K562 (cell line): ENCODE data around the gene GMIP. TPM values are rescaled to one million over a fixed set of nuclear protein-coding genes. Genes with fewer than 3 reads are reported as not detected.

ENCODE experiments used
- ATAC-seq: fragments of 200-7000 bp; cut with Tn5 transposase; 3 replicates; pipeline ENCODE4 v1.9.1; 2020; ENCODE audit warnings: moderate library complexity
- BruUV-seq: library from RNA; stranded (reverse); fragments of 400-500 nt; replicated peaks from 2 replicates; lab custom pipeline; 2021; lab: Mats Ljungman, UMichigan
- CTCF ChIA-PET: fragments of 300-600 bp; formaldehyde crosslinking; extraction: SDS; loops from one replicate; lab custom pipeline; 2021; ENCODE audit warnings: low intra/inter-chr PET ratio; lab: Yijun Ruan, JAX
- POLR2A ChIA-PET: fragments of 300-600, 350-650 bp; sonication (Branson Sonifier 250); formaldehyde crosslinking; extraction: SDS; loops from one replicate; lab custom pipeline; 2021; ENCODE audit warnings: antibody characterized with exemption, inconsistent platforms; lab: Yijun Ruan, JAX
- DNase-seq, 4 experiments: peaks; one replicate each; pipeline versions ENCODE4 v3.0.0 to v3.0.0-alpha.2; 2011 to 2018; ENCODE audit warnings: low spot score in 3 of 4, mixed read lengths in 3 of 4; ENCODE audit errors: extremely low read depth in 1 of 4
- FAIRE-seq: peaks from 2 replicates; lab custom pipeline; 2011; peaks lifted over from hg19 to GRCh38; lab: Jason Lieb, UNC
- H2AFZ ChIP-seq: 2 replicates; pipeline ENCODE4 v1.6.0; 2011; ENCODE audit warnings: low read depth, low read length, control low read depth, inconsistent platforms
- H3K27ac ChIP-seq: fragments of 200-600 bp; 3 replicates; pipeline ENCODE4 v1.8.0; 2011; ENCODE audit warnings: low read depth, mild to moderate bottlenecking, control low read depth, inconsistent platforms, low read length, moderate library complexity, mixed read lengths; ENCODE audit errors: extremely low read depth
- H3K27me3 ChIP-seq, 2 experiments: fragments of 300-600 bp in 1 of 2; 2 replicates in 1 of 2; 3 replicates in 1 of 2; pipeline versions ENCODE4 v1.6.0 to v1.8.0; 2011; ENCODE audit warnings: inconsistent platforms in 2 of 2, low read length in 2 of 2, mild to moderate bottlenecking in 1 of 2, mixed read lengths in 1 of 2, moderate library complexity in 1 of 2; ENCODE audit not compliant: control insufficient read depth in 2 of 2, insufficient read depth in 2 of 2
- H3K36me3 ChIP-seq: fragments of 300-600 bp; 3 replicates; pipeline ENCODE4 v1.8.0; 2011; ENCODE audit warnings: mild to moderate bottlenecking, low read length, inconsistent platforms; ENCODE audit not compliant: control insufficient read depth, insufficient read depth
- H3K4me1 ChIP-seq, 2 experiments: fragments of 200-600 bp in 1 of 2; replicated peaks in 1 of 2; 2 replicates in 1 of 2; 3 replicates in 1 of 2; pipeline versions ENCODE4 v1.5.1 to v1.8.0; 2011; ENCODE audit warnings: inconsistent platforms in 2 of 2, low read length in 2 of 2, mild to moderate bottlenecking in 1 of 2, mixed read lengths in 1 of 2, moderate library complexity in 1 of 2; ENCODE audit not compliant: control insufficient read depth in 2 of 2, insufficient read depth in 2 of 2
- H3K4me2 ChIP-seq: 2 replicates; pipeline ENCODE4 v1.6.1; 2011; ENCODE audit warnings: low read length, control low read depth, inconsistent platforms, mixed read lengths; ENCODE audit not compliant: insufficient read depth
- H3K4me3 ChIP-seq: fragments of 200-600 bp; sonication (generic), shearing (Covaris generic); 2 replicates; pipeline ENCODE4 v1.5.1; 2016; ENCODE audit warnings: control low read depth, inconsistent platforms
- H3K79me2 ChIP-seq: fragments of 200-600 bp; 3 replicates; pipeline ENCODE4 v1.8.0; 2011; ENCODE audit warnings: low read length, inconsistent platforms; ENCODE audit not compliant: control insufficient read depth, insufficient read depth
- H3K9ac ChIP-seq, 2 experiments: 2 replicates each; pipeline versions ENCODE4 v1.6.0 to v1.6.1; 2011; ENCODE audit warnings: low read depth in 2 of 2, low read length in 2 of 2, control low read depth in 1 of 2, inconsistent platforms in 1 of 2, mild to moderate bottlenecking in 1 of 2, mixed read lengths in 1 of 2; ENCODE audit not compliant: insufficient read depth in 1 of 2
- H3K9me1 ChIP-seq: one replicate; pipeline ENCODE4 v1.6.0; 2011; ENCODE audit warnings: inconsistent platforms, mild to moderate bottlenecking, low read length, moderate library complexity; ENCODE audit not compliant: control insufficient read depth, insufficient read depth
- H3K9me3 ChIP-seq: replicated peaks from 2 replicates; pipeline ENCODE4 v1.5.1; 2011; ENCODE audit warnings: low read depth, low read length, inconsistent platforms; ENCODE audit not compliant: control insufficient read depth, insufficient read depth
- H4K20me1 ChIP-seq: replicated peaks from 2 replicates; pipeline ENCODE4 v1.6.1; 2011; ENCODE audit warnings: low read length, inconsistent platforms, mixed read lengths; ENCODE audit not compliant: control insufficient read depth, insufficient read depth
- ATF1 ChIP-seq, 2 experiments: fragments of 450-650 bp in 1 of 2; IDR thresholded peaks; 2 replicates each; pipeline ENCODE4 v1.6.1; 2016; ENCODE audit warnings: missing compliant biosample characterization in 1 of 2, missing genetic modification characterization in 1 of 2
- CCNT2 ChIP-seq: IDR thresholded peaks from 2 replicates; pipeline ENCODE4 v1.6.1; 2011; ENCODE audit warnings: borderline replicate concordance, low read depth, mild to moderate bottlenecking, moderate library complexity, mixed read lengths, low read length; ENCODE audit not compliant: insufficient read length; ENCODE audit errors: extremely low read depth
- CHD1 ChIP-seq: fragments of 200-600 bp; sonication (generic); IDR thresholded peaks from one replicate; pipeline ENCODE4 v1.6.1; 2012; ENCODE audit warnings: mild to moderate bottlenecking, moderate library complexity, low read length, inconsistent platforms
- CREM ChIP-seq: IDR thresholded peaks from 2 replicates; pipeline ENCODE4 v1.6.1; 2014; ENCODE audit warnings: antibody characterized with exemption, low read depth
- FOS ChIP-seq: IDR thresholded peaks from 3 replicates; pipeline ENCODE4 v1.6.1; 2011; ENCODE audit not compliant: insufficient read length; ENCODE audit errors: extremely low read depth
- HNRNPL ChIP-seq: fragments of 200-400 bp; formaldehyde crosslinking; IDR thresholded peaks from 2 replicates; pipeline ENCODE4 v1.6.1; 2017; ENCODE audit warnings: low read depth, mild to moderate bottlenecking, low read length
- PHF8 ChIP-seq: fragments of 200-600 bp; sonication (generic); IDR thresholded peaks from 2 replicates; pipeline ENCODE4 v1.6.1; 2012; ENCODE audit warnings: mixed run types, mild to moderate bottlenecking, inconsistent platforms, low read length, moderate library complexity, borderline replicate concordance
- RB1 ChIP-seq: fragments of 450-650 bp; IDR thresholded peaks from 2 replicates; pipeline ENCODE4 v1.6.1; 2017; ENCODE audit warnings: low read depth, mild to moderate bottlenecking
- RCOR1 ChIP-seq, 2 experiments: IDR thresholded peaks; 2 replicates each; pipeline ENCODE4 v1.6.1; 2012; ENCODE audit warnings: low read depth in 2 of 2, low read length in 2 of 2, borderline replicate concordance in 1 of 2, improper control_type of control experiment in 1 of 2
- SP1 ChIP-seq: sonication (generic); formaldehyde crosslinking; IDR thresholded peaks from 2 replicates; pipeline ENCODE4 v1.8.1; 2022; ENCODE audit warnings: mild to moderate bottlenecking, missing genetic modification reagents
- STAT5B ChIP-seq: fragments of 250-450 bp; sonication (Bioruptor Pico); IDR thresholded peaks from 2 replicates; pipeline ENCODE4 v1.8.0; 2021; ENCODE audit warnings: mild to moderate bottlenecking, inconsistent platforms
- ZBTB17 ChIP-seq: fragments of 450-650 bp; formaldehyde crosslinking; IDR thresholded peaks from 2 replicates; pipeline ENCODE4 v1.4.0; 2020; ENCODE audit warnings: mild to moderate bottlenecking
- ZBTB7A ChIP-seq: IDR thresholded peaks from 2 replicates; pipeline ENCODE4 v1.6.1; 2011; ENCODE audit warnings: low read depth, mild to moderate bottlenecking, low read length, moderate library complexity, borderline replicate concordance; ENCODE audit not compliant: control insufficient read depth
- ZNF140 ChIP-seq: fragments of 250-450 bp; sonication (Bioruptor Pico); IDR thresholded peaks from 2 replicates; pipeline ENCODE4 v1.8.0; 2021; ENCODE audit warnings: moderate library complexity, mild to moderate bottlenecking, inconsistent platforms
- ZNF444 ChIP-seq: fragments of 250-450 bp; sonication (Bioruptor Pico); IDR thresholded peaks from 2 replicates; pipeline ENCODE4 v1.4.0; 2020; ENCODE audit warnings: mild to moderate bottlenecking, moderate library complexity
- ZNF586 ChIP-seq: fragments of 450-650 bp; formaldehyde crosslinking; conservative IDR thresholded peaks from 2 replicates; pipeline ENCODE4 v1.4.0; 2020; ENCODE audit warnings: mild to moderate bottlenecking, moderate library complexity
- ZNF668 ChIP-seq: fragments of 250-450 bp; sonication (Bioruptor Pico); IDR thresholded peaks from 2 replicates; pipeline ENCODE4 v1.8.0; 2022; ENCODE audit warnings: mild to moderate bottlenecking, inconsistent platforms
- WGBS: fragments of 100-300 bp; shearing (Covaris generic); methylation state at CpG from one replicate; pipeline ENCODE4 v1.1.6; 2016; ENCODE audit warnings: low coverage, mixed read lengths; ENCODE audit not compliant: insufficient coverage; ENCODE audit errors: missing lambda C conversion rate; 5-methylcytosine and 5-hydroxymethylcytosine counted together
- in situ Hi-C: fragments of 300-500 bp; cut with MboI; formaldehyde crosslinking; loops from 4 replicates; pipeline ENCODE4 v1.15.0; 2018; ENCODE audit warnings: inconsistent platforms, mixed read lengths
- intact Hi-C: fragments of 100-400 bp; cut with micrococcal nuclease; formaldehyde crosslinking; loops from 2 replicates; pipeline ENCODE4 v1.14.2; 2022
- polyA plus RNA-seq, 8 experiments: library from polyadenylated mRNA; depleted of rRNA in 4 of 8; stranded (reverse) in 5 of 8; unstranded in 3 of 8; fragments of >200 nt; fragmentation: Nextera tagmentation in 2 of 8; fragmentation: Illumina TruSeq in 1 of 8; extraction: Ambion mirVana in 2 of 8; extraction: Trizol in 1 of 8; gene quantifications; 2 replicates each; pipeline versions ENCODE4 v1.2.1 to v1.2.3, GENCODE V29; 2011 to 2014; ENCODE audit warnings: inconsistent platforms in 1 of 8, missing spikeins in 1 of 8
- total RNA-seq, 7 experiments: library from RNA; depleted of rRNA in 6 of 7; stranded (reverse); fragments of >200 nt in 6 of 7; fragmentation: Illumina TruSeq in 2 of 7; extraction: Trizol in 2 of 7; gene quantifications; 2 replicates each; pipeline versions ENCODE4 v1.2.1 to v1.2.3, GENCODE V29; 2011 to 2021; ENCODE audit warnings: low replicate concordance in 1 of 7
- TF ChIP-seq, protein P1 (sequence below): fragments of 250-450 bp; sonication (Bioruptor Pico); IDR thresholded peaks from 2 replicates; pipeline ENCODE4 v1.8.0; 2022; ENCODE audit warnings: inconsistent platforms

Gene GMIP
- total and polyA plus RNA-seq, 9 of the 15 experiments (the other 6 are each of a cell fraction or from before 2014, with no cell fraction given) = 0.14 to 15.8 (median 3.2) TPM

DNA sequence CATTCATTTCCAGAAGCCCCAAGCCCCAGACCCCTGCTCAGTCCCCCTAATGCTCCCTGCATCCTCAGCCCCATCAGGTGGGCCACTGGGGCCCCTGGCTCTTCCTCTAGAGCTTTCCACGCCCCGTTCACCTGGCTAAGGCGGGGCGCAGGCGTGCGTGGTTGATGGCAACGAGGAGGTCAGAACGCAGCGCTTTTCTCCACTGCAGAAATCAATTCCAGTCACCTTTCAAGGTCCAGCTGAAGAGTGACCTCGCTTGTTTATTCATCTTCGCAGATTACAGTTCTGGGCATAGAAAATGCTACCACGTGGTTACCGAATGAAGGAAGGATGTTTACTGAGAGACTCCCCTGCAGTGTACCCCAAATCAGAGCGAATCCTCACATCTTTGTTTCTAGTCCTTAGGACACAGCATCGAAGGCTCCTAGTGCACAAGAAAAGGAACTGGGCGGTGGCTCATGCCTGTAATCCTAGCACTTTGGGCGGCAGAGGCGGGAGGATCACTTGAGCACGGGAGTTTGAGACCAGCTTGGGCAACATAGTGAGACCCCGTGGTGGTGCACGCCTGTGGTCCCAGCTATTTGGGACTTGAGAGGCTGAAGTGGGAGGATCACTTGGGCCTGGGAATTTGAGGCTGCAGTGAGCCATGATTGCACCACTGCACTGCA lies 24.1 kb downstream of the GMIP start (continued):
- TF ChIP-seq ATF1 (CRISPR knock-in tag; IDR thresholded peaks at IDR 0.05) (no peak), ATF1 (tag; IDR thresholded peaks at IDR 0.05) (no peak)

DNA sequence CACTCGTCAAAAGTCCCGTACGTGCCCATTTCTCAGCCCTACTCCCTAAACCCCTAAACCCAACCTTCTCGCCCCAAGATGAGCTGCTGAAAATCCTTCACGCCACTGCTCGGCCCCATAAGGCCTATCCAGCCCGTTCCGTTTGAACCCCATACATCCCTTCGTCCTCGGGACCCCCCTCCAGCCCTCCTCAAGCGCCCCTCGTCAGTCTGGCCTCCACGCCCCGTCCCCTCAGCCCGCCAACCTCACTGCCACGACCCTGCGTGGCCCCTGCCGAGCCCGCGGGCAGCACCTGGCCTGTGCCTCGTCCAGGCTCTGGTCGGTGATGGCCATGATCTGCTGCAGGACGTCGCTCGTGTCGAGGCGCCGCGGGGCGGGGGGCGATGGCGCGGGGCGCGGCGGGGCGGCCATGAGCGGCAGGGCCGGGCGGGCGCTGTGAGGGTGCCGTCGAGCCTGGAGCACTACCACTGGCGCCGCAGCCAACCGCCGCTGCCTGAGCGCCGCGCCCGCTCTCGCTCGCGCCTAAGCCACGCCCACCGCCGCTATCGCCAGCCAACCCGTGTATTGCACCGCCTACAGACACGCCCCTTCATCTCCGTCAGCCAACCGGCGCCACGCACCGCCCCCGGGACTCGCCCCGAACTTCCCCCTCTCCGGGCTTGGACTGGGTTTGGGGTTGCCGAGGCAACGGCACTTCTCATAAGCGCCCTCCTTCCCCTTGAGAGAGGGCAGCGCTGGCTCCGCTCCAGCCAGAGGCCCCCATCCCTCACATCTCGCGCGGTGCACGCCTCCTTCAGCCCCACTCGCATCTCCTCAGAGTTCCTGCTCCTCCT lies 25.0 kb downstream of the GMIP start, which contains the start of gene PBX4:
TSS of gene PBX4 (minus strand) at position 469 of the 833 bp plus-strand sequence. CDS start at position 411, 58 bp downstream.
- BruUV-seq = TSS peak; percentile 51
- H3K9me3 ChIP-seq = no peaks in the 10 kb centered on the region
- FAIRE-seq (peak; percentile 91), DNase-seq (peak; percentile 96 to 99 (median 98)), ATAC-seq (peak; percentile 99)
- H3K9ac ChIP-seq = peak within 1 kb of the TSS; percentile 39 to 85; a peak in 3 of 4 replicates
- WGBS = 10% methylated on average over 61 of the region's 80 CpGs
- H3K4me3 ChIP-seq = peak within 1 kb of the TSS; percentile 45
- no peaks in the 10 kb centered on the region for H4K20me1 ChIP-seq
- ChIA-PET CTCF (no interaction called here), POLR2A (interaction anchor here (1.0 to 1.3 kb wide), 2 partner anchors 13 to 16 kb away, joined by 3 to 5 read pairs; no protein-coding TSS in a partner anchor)
- H3K27ac ChIP-seq = peak within 1 kb of the TSS; percentile 65; the same call in 1 of the 3 replicates
- no peaks in the 10 kb centered on the region for H3K79me2 ChIP-seq
- peak within 1 kb of the TSS; percentile 74 for H3K4me2 ChIP-seq
- intact Hi-C loops (no loop called here), in situ Hi-C loops (no loop called here)
- peaks cover 5 to 20% of the 10 kb centered on the region in 2 experiments for H3K4me1 ChIP-seq
- no peaks in the 10 kb centered on the region for H3K36me3 ChIP-seq
- peak within 1 kb of the TSS; percentile 88 for H2AFZ ChIP-seq
- no peaks in the 10 kb centered on the region for H3K9me1 ChIP-seq
- no peaks in the 10 kb centered on the region for H3K27me3 ChIP-seq
- TF ChIP-seq ZNF444 (CRISPR knock-in tag) (no peak), ZNF668 (CRISPR knock-in tag) (no peak), RB1 (peak; percentile 76; the same call in 1 of the 2 replicates), CHD1 (no peak), SP1 (peak; percentile 92), FOS (peak; percentile 22), CREM (peak; percentile 75), ZNF140 (no peak), PHF8 (peak; percentile 59; the same call in 1 of the 2 replicates), STAT5B (CRISPR knock-in tag) (no peak), ZNF586 (CRISPR knock-in tag) (no peak), HNRNPL (no peak), CCNT2 (peak; percentile 74), ZBTB7A (peak; percentile 8; the same call in 1 of the 2 replicates), RCOR1 (IDR thresholded peaks at IDR 0.05; ENCODE audit: borderline replicate concordance in 1 of 2, low read depth in 2 of 2, low read length in 2 of 2) (peak in 1 of 2 experiments; percentile 33; a peak in 1 of 4 replicates), ZBTB17 (CRISPR knock-in tag) (no peak)
- TF ChIP-seq, protein P1, sequence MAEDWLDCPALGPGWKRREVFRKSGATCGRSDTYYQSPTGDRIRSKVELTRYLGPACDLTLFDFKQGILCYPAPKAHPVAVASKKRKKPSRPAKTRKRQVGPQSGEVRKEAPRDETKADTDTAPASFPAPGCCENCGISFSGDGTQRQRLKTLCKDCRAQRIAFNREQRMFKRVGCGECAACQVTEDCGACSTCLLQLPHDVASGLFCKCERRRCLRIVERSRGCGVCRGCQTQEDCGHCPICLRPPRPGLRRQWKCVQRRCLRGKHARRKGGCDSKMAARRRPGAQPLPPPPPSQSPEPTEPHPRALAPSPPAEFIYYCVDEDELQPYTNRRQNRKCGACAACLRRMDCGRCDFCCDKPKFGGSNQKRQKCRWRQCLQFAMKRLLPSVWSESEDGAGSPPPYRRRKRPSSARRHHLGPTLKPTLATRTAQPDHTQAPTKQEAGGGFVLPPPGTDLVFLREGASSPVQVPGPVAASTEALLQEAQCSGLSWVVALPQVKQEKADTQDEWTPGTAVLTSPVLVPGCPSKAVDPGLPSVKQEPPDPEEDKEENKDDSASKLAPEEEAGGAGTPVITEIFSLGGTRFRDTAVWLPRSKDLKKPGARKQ (CRISPR knock-in tag) = 0 out of 2 replicates have a peak, but pooled peaks have one; percentile 8
